Right renal pelvis (tissue), 4 donors: ENCODE data around the gene CORO7. TPM values are rescaled to one million over a fixed set of nuclear protein-coding genes. Genes with fewer than 3 reads are reported as not detected.
"Not testable (repeated sequence)": the region's sequence is repeated elsewhere in the genome, so short reads cannot be mapped to it uniquely, and the experiment has no call there.

Experiments
- DNase-seq, 4 donors: peaks; one replicate each; pipeline ENCODE4 v3.0.0-alpha.2; 2013; ENCODE audit warnings: low read depth in 4 of 4, low spot score in 3 of 4, missing footprints in 1 of 4
- polyA plus RNA-seq, 4 donors: library from polyadenylated mRNA; unstranded; fragments of 120-200 nt; gene quantifications; one replicate each; pipeline ENCODE4 v1.2.1, GENCODE V29; 2013; ENCODE audit not compliant: insufficient read length in 4 of 4

The CORO7 gene
- polyA plus RNA-seq, 4 donors = 15.1 to 22.0 (median 16.9) TPM

DNA sequence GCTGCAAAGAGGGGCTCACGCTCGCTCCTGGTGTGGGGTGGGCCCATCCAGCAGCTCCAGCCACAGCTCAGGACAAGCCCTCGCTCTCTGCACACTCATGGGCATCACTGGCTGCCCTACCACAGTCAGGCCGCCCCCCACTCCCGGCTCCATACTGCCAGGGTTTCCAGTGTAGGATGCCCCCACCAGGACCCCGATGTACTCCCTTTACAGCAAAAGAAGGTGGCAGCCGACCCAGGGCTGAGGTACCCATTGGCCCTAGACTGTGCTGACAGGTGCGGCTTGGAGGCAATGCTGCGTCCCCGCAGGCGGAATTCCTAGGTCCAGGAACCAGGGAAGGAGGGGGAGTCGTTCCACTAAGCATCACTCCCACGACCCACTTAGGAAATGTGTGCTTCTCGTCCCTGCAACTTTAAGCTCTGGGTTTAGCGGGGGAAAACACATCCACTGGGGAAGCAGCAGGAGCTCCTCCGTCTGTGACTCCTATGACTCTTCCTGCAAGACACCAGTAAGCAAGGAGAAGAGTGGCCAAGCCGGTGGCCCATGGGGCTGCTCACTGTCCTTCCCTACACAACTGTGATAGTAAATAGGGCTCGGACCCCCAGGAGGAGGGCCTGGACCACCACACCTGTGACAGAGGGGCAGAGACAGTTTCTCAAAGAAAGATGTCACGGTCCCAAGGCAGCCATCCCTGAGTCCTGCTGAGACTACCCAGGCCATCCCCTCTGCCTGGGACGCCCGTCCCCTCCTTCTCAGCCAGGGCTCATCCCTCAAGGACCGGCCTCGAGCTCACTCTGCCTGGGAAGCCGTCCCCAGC, 13.1 kb downstream of the CORO7 start:
- no peak for DNase-seq

DNA sequence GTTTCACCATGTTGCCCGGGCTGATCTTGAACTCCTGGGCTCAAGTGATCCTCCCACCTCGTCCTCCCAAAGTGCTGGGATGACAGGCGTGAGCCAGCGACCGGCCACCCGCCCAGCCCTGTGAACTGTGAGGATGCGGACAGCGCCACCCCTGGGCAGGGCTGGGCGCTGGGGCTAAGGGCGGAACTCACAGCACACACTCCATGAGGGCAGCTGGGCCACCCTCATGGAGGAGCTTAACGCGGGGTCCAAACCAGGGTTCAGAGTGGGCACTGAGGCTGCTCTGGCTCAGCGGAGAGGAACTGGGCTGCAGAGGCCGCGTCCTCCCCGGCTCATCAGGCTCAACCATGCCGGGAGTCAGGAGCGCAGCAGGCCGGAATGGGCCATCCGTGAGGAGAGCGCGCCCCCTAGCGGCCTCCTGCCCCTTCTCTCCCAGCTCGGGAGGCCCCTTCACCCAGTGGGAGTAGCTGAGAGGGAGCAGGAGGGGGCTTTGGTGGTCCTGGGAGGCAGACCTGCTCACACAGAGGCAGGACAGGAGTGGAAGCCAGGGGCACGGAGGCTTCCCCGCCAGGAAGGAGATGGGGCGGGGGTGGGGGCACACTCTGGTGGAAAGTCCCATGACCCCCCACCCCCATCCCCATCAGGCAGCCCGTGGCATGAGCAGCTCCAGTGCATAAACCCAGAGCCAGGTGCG, 13.8 kb downstream of the CORO7 start:
- peak in 1 of 4 donors; percentile 81 for DNase-seq

DNA sequence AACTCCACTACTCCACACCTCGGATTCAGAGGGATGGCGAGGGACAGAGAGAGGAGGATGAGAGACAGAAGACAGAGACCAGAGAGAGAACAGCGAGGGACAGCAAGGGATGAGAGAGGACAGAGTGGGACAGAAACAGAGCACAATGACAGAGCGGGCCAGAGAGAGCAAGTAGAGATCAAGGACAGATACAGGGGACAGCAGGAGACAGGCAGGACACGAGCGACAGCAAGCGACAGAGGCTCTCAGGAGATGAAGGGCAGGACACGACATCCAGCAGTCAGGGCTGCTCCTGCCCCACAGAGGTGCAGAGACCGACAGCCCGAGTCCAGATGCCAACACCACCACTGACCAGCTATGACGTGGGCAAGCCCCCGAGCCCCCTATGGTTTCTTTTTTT, 14.9 kb downstream of the CORO7 start:
- no peak for DNase-seq

DNA sequence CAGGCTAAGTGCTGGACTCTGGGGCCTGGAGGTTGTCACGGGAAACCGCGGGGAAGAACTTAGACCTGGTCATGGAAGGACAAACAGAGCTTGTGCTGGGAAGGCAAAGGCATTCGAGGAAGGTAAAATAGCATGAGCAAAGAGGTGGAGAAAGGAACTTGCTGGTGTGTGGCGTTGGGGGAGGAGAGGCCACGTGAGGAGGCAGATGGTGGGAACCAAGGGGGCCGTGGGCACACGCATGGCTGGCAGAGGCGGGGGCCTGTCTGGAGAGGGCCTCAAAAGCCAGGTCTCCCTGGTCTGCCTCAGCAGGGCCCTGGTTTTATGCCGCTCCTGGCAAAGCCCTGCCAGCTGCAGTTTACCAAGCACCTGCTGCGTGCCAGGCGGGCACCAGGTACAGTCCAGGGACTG, 15.3 kb downstream of the CORO7 start:
- DNase-seq = no peak

DNA sequence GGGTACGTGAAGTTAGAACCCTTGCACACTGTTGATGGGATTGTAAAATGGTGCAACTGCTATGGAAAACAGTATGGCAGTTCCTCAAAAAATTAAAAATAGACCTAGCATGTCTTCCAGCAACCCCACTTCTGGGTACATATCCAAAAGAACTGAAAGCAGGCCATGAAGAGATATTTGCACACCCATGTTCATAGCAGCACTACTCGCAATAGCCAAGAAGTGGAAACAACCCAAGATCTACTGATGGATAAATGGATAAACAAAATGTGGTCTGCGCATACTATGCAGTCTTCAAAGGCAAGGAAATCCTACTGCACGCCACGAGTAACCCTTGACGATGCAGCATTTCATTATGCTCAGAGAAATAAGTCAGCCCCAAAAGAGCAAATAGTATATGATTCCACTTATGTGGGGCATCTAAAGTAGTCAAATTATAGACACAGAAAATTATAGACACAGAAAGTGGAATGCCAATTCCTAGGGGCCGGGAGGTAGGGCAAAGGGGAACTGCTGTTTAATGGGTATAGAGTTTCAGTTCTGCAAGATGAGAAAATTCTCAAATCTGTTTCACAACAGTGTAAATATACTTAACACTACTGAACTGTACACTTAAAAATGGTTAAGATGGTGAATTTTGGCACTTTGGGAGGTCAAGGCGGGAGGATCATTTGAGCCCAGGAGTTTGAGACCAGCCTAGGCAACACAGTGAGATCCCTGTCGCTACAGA, 17.2 kb downstream of the CORO7 start:
- no peak for DNase-seq

DNA sequence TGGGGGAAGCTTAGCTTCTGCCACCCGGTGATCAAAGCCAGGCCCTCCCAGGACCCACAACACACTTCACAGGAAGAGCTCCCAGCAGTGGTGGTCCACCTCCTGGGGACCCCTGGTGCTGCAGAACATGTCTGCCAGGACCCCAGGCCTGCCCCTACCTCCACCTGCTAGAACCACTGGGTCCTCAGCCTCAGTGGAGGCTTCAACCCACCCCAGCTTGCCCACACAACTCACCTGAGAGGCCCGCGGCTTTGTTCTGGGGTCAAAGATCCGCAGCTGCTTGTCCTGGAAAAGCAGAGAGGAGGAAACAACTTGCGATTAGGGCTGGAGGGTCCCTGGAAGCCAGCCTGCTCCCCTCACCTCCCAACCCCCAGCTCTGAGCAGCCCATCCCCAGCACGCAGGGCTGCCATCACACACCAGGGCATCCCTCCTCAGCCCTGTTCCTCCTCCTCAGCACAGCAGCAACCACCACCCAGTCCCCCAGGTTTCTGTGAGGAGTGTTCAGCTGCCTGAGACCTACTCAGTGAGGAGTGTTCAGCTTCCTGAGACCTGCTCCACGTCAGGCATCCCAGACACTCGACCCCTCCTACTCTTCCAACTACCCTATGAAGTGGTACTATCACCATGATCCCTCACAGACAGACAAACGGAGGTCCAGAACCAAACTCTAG, 21.2 kb downstream of the CORO7 start:
- DNase-seq = no peak

DNA sequence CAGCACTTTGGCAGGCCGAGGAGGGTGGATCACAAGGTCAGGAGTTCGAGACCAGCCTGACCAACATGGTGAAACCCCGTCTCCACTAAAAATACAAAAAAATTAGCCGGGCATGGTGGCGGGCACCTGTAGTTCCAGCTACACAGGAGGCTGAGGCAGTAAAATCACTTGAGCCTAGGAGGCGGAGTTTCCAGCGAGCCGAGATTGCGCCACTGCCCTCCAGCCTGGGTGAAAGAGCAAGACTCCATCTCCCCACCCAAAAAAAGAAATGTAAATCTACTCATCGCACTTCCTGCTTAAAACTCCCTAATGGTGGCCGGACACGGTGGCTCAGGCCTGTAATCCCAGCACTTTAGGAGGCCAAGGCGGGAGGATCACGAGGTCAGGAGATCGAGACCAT, 22.5 kb downstream of the CORO7 start:
- not testable (repeated sequence) for DNase-seq

DNA sequence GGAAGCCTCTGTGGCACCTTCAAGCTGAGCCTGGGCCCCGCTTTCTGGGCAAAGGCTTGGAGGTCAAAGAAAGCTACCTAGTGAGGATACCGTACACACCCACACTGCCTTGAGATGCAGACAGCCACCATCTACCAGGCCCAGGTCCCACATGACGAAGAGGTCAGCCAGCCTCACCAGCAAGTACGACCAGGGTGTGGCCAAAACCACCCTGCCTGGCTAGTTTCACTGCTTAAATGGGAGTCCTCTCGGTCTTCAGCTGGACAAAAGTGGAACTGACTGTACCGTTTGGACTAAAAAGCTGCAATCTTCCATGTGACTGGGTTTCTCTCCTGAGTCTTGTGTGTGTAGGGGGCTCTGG, 23.2 kb downstream of the CORO7 start:
- no peak for DNase-seq

DNA sequence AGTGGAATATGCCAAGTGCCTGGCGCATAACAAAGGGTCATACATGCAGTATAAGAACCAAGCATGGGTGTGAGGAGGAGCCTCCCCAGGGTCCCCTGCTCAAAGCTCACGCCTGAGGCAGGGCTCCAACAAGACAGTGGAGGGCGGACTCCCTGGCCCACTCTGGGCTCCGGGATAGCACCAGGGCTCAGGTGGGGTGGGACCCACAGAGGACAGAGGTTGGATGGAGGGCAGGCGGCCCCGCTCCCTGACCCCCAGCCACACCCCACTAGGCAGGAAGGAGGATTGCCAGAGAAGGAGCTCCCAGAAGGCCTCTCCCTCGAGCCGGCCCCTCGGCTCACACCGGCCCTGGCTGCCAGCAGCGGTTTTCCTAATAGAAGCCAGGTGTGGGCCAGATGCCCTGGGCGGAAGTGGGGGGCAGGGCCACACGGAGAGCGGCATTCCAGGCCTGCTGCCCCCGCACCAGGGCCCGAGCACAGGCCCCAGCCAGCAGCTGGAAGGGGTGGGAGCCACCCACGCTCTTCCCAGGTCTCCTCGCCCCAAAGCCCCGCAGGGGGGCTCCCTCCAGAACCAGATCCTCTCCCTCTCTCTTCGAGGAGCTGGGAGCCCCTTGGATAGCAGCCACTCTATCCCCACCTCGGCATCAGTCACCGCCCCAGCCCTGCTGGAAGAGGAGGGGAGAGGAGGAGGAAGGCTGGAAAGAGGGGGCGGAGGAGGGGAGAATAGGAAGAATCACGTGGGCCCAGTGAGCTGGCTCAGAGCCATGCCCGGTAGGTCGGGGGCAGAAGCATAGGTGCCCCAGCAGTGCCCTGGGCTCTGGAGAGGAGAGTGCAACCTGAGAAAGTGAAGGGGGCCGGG, 23.8 kb downstream of the CORO7 start:
- peak in 1 of 4 donors; percentile 71 for DNase-seq

DNA sequence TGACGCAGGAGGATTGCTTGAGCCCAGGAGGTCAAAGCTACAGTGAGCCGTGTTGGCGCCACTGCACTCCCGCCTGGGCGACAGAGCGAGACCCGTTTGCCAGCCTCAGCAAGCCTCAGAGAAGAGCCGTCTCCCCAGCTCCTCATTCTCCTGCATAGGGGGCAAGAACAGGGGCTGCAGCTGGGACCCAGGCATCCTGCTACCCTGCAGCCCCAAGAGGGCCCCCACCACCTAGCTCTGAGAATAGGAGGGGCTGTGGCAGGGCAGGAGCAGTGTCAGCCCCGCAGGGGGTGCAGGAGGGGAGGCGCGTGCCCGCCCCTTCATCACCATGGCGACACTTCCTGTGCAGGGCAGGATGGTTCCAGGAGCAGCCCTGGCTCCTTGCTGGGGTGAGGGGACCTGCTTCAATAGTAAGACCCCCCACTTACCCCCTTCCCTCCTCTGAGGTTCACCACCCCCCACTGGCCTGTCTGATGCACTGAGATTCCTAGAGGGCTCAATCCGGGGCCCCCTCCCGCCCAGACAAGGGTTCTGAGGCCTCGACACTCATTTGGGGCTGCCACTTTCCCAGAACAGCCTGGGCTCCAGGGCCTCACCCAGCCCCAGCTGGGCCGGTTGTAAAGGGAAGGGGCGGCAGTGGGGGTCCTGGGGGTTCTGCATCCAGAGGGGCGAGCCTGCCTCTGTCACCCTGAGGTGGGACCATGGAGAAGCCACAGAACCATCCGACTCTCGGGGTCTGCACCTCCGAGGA, 24.6 kb downstream of the CORO7 start:
- no peak for DNase-seq

DNA sequence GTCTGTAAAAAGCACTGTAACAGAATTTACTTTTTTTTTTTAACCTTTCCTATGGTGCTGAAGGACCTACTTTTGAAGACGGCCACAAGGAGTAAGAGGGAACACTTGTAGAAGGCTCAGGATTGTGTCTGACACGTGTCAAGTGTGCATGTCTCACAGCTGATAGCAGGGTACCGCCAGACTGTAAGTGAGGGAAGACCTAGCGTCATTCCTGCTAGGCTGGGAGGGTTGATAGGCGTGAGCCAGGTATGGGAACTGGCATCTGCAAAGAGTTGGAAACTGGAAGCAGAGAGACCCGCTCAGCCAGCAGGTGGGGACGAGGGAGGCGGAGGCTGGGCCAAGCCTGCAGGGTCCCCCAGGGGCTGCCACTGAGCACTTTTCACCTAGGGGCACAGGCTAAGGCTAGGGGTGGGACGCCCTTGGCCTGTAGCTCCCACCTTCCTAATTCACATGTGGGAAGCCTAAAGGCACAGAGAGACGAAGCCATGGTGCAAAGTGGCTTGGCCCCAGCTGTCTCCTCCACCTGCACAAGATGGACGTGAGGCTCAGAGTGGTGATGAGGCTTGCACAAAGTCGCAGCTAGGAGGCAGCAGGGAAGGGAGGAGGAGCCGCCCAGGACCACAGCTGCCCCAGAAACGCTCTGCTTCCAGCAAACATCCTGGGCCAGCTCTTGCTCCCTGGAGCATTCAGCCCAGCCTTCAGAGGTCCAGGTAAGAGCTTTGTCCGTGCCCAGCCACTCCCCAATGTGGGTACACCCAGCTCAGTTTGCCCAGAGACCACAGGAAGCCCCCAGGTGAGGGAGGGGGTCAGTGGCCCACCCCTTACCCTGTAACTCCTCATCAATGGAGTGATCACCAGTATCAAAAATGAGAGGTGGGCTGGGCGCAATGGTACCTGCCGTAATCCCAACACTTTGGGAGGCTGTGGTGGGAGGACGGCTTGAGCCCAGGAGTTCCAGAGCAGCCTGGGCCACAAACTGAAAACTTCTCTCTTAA, 25.8 kb downstream of the CORO7 start:
- no peak for DNase-seq

DNA sequence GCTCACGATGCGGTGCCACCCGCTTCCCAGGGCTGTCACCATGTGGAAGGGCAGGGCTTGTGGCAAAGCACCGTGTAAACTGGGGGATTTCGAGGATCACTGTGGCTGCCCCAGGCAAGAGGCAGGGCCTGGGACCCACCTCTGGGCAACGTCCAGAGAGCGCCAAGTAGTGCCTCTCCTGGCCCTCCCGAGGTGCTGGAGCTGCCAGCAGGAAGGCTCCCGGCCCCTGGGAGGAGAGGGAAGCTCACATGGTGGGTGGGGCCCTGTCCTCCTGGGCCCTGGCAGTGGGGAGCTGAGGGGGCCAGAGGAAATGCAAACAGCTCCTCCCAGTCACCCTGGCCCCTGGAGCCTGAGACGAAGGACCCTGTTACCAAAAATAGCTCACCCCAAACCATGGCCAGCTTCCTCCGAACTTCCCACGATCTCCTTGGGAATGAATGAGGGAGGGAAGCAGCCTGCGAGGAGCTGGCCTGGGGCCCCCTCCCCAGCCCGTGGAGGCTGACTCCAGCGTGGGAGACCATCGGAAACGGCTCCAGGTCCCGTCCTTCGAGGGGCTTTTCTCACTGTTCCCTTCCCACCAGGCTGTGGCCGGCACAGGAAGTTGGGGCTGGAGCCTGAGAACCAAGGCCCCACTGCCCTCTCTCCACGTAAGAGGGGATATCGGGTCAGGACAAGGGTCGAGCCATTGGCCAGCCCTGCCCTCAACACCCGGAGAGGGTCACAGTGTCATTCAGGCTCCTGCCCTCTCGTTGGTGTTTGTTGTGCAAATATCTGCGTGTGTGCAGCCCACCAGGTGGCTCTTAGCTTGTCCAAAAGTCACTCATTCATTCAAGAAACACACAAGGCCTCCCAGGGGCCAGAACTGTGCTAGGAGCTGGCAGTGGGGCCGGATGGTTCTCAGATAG, 27.1 kb downstream of the CORO7 start:
- no peak for DNase-seq

DNA sequence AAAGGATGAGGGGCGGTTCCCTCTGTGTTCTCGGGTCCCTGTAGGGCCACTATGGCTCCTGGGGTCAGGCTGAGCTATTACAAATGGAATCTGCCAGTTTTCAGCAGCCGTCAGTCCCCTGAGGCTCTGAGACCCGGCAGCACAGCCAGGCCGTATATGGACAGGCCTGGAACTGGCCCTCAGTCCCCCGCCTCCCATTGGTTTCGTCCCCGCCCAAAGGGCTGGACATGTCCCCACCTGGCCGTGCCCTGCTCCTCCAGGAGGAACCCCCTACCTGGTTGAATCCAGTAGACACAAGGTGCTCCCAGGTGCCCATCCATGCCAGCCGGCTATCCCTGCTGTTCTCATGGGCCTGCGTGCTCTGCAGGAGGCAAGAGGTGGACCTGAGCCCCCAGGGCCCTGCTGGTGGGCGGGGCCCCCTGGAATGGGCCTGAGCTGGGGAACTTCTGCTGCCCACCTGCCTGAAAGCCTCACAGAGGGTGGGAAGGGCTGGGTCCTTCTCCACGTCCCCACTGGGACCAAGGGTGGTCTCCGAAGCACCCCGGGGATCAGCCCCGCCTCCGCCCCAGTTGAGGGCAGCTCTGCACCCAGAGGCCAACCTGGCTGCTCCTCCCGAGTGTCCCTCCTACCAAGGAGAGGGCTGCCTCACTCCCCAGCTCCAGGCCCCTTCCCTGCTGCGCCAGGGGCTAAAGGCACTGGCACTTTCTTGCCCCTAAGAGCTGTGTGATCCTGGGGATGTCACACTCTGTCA, 27.9 kb downstream of the CORO7 start:
- DNase-seq = no peak

DNA sequence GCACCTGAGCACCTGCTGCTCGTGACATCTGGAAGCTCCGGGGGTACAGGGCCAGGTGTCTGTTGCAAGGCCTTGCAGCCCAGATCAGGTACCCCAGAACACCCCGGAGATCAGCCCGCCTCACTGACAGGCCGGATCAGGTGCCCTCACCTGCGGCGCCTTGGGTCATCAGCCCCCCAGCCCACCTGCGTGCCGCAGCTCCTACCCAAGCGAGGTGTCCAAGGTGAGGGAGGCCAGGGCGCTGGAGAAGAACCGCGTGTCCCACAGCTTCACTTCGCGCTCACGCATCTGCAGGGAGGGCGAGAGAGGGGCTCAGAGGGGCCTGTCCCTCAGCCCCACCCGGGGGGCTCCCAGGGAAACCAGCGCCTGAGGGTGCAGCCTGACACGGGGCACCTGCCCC, 28.6 kb downstream of the CORO7 start:
- no peak for DNase-seq

DNA sequence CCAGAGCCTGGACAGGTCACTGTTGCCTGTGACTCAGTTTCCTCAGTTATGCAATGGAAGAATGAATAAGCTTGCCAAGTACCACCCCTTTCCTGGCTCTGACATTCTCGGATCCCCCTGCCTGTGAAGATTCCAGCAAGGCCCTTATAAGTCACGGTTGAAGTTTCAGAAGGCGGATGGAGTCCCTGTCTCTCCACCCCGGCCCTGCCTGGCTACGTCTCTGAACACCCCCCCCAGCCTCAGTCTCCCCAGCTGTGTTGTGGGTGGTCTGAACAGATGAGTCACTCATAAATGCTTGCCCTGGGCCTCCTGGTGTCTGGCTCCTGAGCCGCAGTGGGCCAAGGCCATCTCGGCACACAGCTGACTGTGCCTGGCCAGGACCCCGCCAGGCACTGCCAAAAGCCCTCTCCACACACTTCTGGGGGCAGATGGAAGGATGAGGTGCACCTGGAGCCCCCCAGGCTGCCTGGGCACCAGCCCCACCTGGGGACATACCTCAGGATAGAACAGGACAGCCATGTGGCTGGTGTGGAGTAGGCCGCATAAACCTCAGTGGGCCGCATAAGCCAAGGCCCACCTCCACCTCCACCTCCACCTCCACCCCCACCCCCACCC, 29.3 kb downstream of the CORO7 start:
- no peak for DNase-seq

DNA sequence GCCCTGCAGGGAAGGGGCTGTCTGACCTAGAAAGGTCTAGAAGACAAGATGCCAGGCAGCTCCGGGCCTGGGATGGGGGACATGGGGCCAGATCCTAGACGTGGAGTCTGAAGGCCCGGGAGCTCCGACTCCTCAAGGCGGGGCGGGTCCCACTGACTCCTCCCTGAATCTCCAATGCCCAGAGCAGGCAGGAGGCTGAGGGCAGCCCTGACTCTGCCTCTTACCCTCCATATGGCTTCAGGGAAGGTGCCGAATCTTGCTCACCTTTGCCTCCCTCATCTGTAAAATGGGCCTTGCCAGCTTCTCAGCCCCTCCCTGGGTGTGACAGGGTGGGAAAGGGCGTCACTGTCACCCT, 30.0 kb downstream of the CORO7 start:
- no peak for DNase-seq
